Brain microvascular endothelial cell (primary cell): ENCODE measurements around the gene HBM.

Experiments
- DNase-seq: peaks from one replicate; pipeline ENCODE4 v3.0.0-alpha.2; 2020
- H3K27ac ChIP-seq: fragments of 250-450 bp; sonication (Bioruptor Pico); 2 replicates; pipeline ENCODE4 v1.5.1; 2020; ENCODE audit warnings: mild to moderate bottlenecking, moderate library complexity
- H3K27me3 ChIP-seq: fragments of 250-450 bp; sonication (Bioruptor Pico); replicated peaks from 2 replicates; pipeline ENCODE4 v1.5.1; 2020; ENCODE audit warnings: mild to moderate bottlenecking
- H3K36me3 ChIP-seq: fragments of 250-450 bp; sonication (Bioruptor Pico); replicated peaks from 2 replicates; pipeline ENCODE4 v1.5.1; 2020; ENCODE audit warnings: mild to moderate bottlenecking
- H3K4me3 ChIP-seq: 2 replicates; pipeline ENCODE4 v1.5.1; 2011; ENCODE audit warnings: low read depth, mild to moderate bottlenecking, control low read depth, low read length, moderate library complexity
- CTCF ChIP-seq: IDR thresholded peaks from 2 replicates; pipeline ENCODE4 v1.5.1; 2011; ENCODE audit warnings: low read depth, mild to moderate bottlenecking, moderate library complexity, low read length, control low read depth, inconsistent platforms; ENCODE audit errors: missing control alignments
- in situ Hi-C: cut with HindIII; loops from 2 replicates; pipeline ENCODE4 v1.10.0; 2017; ENCODE audit warnings: low sequenced_read_pairs, low pct_ligation_motif_present

HBM gene

DNA sequence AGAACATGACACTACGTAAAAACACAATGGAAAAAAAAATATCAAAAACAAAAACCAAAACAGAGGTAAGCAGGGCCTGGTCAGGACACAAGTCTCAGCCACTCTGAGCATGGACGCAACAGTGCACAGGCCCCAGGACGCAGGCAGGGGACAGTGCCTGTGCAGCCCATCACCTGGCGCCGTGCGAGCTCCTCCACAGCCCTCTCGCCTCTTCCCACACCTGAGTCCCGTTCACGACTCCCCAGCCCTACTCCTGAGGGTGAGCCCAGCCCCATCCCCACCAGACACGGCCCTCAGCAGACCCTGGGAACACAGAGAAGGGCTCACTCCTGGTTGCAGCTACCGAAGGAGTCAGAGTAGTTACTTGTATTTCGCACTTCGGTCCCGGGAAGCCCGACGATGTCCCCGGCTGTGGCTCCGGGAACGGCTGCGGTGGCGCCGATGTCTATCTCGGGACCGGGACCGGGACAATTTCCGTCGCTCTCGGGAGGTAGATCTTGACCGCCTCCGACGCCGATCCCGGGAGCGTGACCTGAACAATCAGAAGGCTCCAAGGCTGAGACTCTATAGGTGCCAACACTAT, 23.9 kb downstream of the HBM start:
- no peak overlapping the region for H3K4me3 ChIP-seq
- in situ Hi-C loops, result no loop called here

GRCh38 chr16:191831-192230, 26.1 kb downstream of the HBM start:
- Histone ChIP-seq H3K27ac (no peak overlapping the region), H3K4me3 (no peak overlapping the region), H3K27me3 (no peaks in the 10 kb centered on the region), H3K36me3 (peaks cover 89% of the 10 kb centered on the region)
- in situ Hi-C loops, result no loop called here
- TF ChIP-seq CTCF, result no peak
- no peak for DNase-seq

More for the DNA sequence above, 23.9 kb downstream of the HBM start:
- Histone ChIP-seq H3K27me3 (no peaks in the 10 kb centered on the region), H3K27ac (no peak overlapping the region), H3K36me3 (peaks cover 77% of the 10 kb centered on the region)
- TF ChIP-seq CTCF, result no peak
- DNase-seq, result no peak

- H3K36me3 ChIP-seq, result peaks cover 89% of the 10 kb centered on the region
- in situ Hi-C loops, result no loop called here
- no peak for TF ChIP-seq CTCF
- H3K4me3 ChIP-seq, result no peak overlapping the region
- H3K27ac ChIP-seq, result no peak overlapping the region
- no peaks in the 10 kb centered on the region for H3K27me3 ChIP-seq
- no peak for DNase-seq
Measured at GRCh38 chr16:192686-193085, 26.9 kb downstream of the HBM start.

DNA sequence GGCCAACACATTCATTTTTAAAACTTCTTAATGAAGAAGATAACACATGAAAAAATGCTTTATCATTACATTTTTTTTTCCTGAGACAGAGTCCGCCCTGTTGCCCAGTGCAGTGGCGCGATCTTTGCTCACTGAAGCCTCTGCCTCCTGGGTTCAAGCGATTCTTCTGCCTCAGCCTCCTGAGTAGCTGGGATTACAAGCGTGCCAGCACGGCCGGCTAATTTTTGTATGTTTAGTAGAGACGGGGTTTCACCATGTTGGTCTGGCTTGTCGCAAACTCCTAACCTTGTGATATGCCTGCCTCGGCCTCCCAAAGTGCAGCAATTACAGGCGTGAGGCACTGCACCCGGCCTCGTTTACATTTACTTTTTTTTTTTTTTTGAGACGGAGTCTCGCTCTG, 27.7 kb downstream of the HBM start:
- peaks cover 91% of the 10 kb centered on the region for H3K36me3 ChIP-seq
- in situ Hi-C loops, result no loop called here
- no peak for DNase-seq
- H3K4me3 ChIP-seq, result no peak overlapping the region
- no peak for TF ChIP-seq CTCF
- H3K27me3 ChIP-seq, result no peaks in the 10 kb centered on the region
- no peak overlapping the region for H3K27ac ChIP-seq

DNA sequence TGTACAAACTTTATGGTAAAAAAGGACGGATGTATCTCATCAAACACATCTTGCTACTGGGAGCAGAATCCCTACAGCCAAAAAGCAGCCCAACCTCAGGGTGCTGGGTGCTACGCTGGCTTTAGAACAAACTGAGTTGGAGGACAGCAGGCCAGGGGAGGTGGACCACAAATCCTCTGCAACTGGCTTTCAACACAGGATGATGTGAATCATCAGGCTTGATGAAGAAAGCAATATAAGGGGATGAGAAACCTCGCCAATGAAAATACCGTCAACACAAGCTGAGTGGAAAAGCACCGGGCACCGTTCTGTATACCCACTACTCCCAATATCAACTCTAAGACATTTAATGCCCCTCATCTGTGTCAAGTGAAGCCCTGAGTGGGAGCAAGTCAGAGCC, 28.7 kb downstream of the HBM start:
- H3K27me3 ChIP-seq, result no peaks in the 10 kb centered on the region
- peaks cover 89% of the 10 kb centered on the region for H3K36me3 ChIP-seq
- H3K4me3 ChIP-seq, result no peak overlapping the region
- peak; percentile 27 for DNase-seq
- in situ Hi-C loops, result no loop called here
- no peak for TF ChIP-seq CTCF
- no peak overlapping the region for H3K27ac ChIP-seq

GRCh38 chr16:200388-200787, 34.6 kb downstream of the HBM start:
- Histone ChIP-seq H3K36me3 (peaks cover 77% of the 10 kb centered on the region), H3K27me3 (no peaks in the 10 kb centered on the region), H3K27ac (peak overlapping the region; percentile 11), H3K4me3 (no peak overlapping the region)
- no peak for TF ChIP-seq CTCF
- in situ Hi-C loops, result no loop called here
- peak; percentile 49 for DNase-seq
